HT-29 (cell line): ENCODE data around the gene RAMAC. TPM values are rescaled to one million over a fixed set of nuclear protein-coding genes. Genes with fewer than 3 reads are reported as not detected.
"Not testable (repeated sequence)": the region's sequence is repeated elsewhere in the genome, so short reads cannot be mapped to it uniquely, and the experiment has no call there.

Experiments used
- DNase-seq: peaks from one replicate; pipeline ENCODE4 v3.0.0-alpha.2; 2015; ENCODE audit warnings: low spot score
- total RNA-seq: library from RNA; depleted of rRNA; stranded (reverse); fragments of >200 nt; shearing (Covaris generic); gene quantifications from 2 replicates; pipeline ENCODE4 v1.2.3, GENCODE V29; 2014; rRNA removed

Gene RAMAC
- total RNA-seq, 1 experiment from 2014 or later = 32.9 TPM

GRCh38 chr15:83012636-83013035 lies 26.6 kb downstream of the RAMAC start:
- DNase-seq = no peak

- DNase-seq = no peak
Observed at GRCh38 chr15:83014205-83014653, 28.2 kb downstream of the RAMAC start.

- no peak for DNase-seq
Observed at GRCh38 chr15:83015361-83015760, 29.4 kb downstream of the RAMAC start.

GRCh38 chr15:83016906-83017305 lies 30.9 kb downstream of the RAMAC start:
- no peak for DNase-seq

GRCh38 chr15:83018436-83018835 lies 32.4 kb downstream of the RAMAC start:
- DNase-seq = no peak

GRCh38 chr15:83030021-83030420 lies 44.0 kb downstream of the RAMAC start:
- no peak for DNase-seq

GRCh38 chr15:83031234-83031633 lies 45.2 kb downstream of the RAMAC start:
- DNase-seq = not testable (repeated sequence)

- no peak for DNase-seq
Observed at GRCh38 chr15:83036253-83036652, 50.2 kb downstream of the RAMAC start.

- DNase-seq = no peak
Observed at GRCh38 chr15:83039206-83039605, 53.2 kb downstream of the RAMAC start.

Other genes starting within 250 kb of the RAMAC start
- not detected in 2 replicates for gene FSD2, start 180.1 kb upstream of the RAMAC start, total RNA-seq
- gene WHAMM, start 176.6 kb upstream of the RAMAC start, total RNA-seq = 5.2 and 6.4 TPM in 2 replicates
- 1.3 and 1.8 TPM in 2 replicates for gene HOMER2, start 33.5 kb upstream of the RAMAC start, total RNA-seq
- 17.4 and 26.7 TPM in 2 replicates for gene C15orf40, start 25.4 kb downstream of the RAMAC start, total RNA-seq
- gene BTBD1, start 81.0 kb downstream of the RAMAC start, total RNA-seq = 90.3 and 111 TPM in 2 replicates
- gene TM6SF1, start 121.4 kb downstream of the RAMAC start, total RNA-seq = not detected in 2 replicates
- gene HDGFL3, start 221.6 kb downstream of the RAMAC start, total RNA-seq = not detected in 2 replicates